Measurements from ENCODE around the gene HSPA4.

- TF ChIP-seq CTCF (conservative IDR thresholded peaks at IDR 0.05; ENCODE audit: low read depth in 2 of 2) (no peak), REST (IDR thresholded peaks at IDR 0.05; ENCODE audit: unreplicated experiment) (no peak)
Observed at GRCh38 chr5:133117166-133117911, 65.5 kb downstream of the HSPA4 start.
